ENCODE measurements around the gene FAM107A.

The FAM107A gene

GRCh38 chr3:58612830-58613229 is 35.6 kb upstream of the FAM107A start:
- peaks cover 4% of the 10 kb centered on the region for H3K4me1 ChIP-seq (ENCODE audit: control insufficient read depth, low read depth, low read length)
- no peak overlapping the region for H3K4me3 ChIP-seq (ENCODE audit: low read length)
- H3K9me3 ChIP-seq (ENCODE audit: control insufficient read depth, low read depth, low read length): no peaks in the 10 kb centered on the region
- H3K27me3 ChIP-seq (ENCODE audit: control insufficient read depth, insufficient read depth, low read length): no peaks in the 10 kb centered on the region
- H3K9ac ChIP-seq (ENCODE audit: low read length): no peak overlapping the region
- no peak overlapping the region for H3K27ac ChIP-seq (ENCODE audit: low read length)
- H3K36me3 ChIP-seq (ENCODE audit: control insufficient read depth, low read depth, low read length): no peaks in the 10 kb centered on the region

- H3K9ac ChIP-seq (ENCODE audit: low read length): no peak overlapping the region
- H3K4me3 ChIP-seq (ENCODE audit: low read length): no peak overlapping the region
- H3K4me1 ChIP-seq (ENCODE audit: control insufficient read depth, low read depth, low read length): no peaks in the 10 kb centered on the region
- no peaks in the 10 kb centered on the region for H3K9me3 ChIP-seq (ENCODE audit: control insufficient read depth, low read depth, low read length)
- no peak overlapping the region for H3K27ac ChIP-seq (ENCODE audit: low read length)
- no peaks in the 10 kb centered on the region for H3K27me3 ChIP-seq (ENCODE audit: control insufficient read depth, insufficient read depth, low read length)
- no peaks in the 10 kb centered on the region for H3K36me3 ChIP-seq (ENCODE audit: control insufficient read depth, low read depth, low read length)
Observed at GRCh38 chr3:58609990-58610389, 32.8 kb upstream of the FAM107A start.

GRCh38 chr3:58608648-58609047 is 31.5 kb upstream of the FAM107A start:
- Histone ChIP-seq H3K4me1 (ENCODE audit: control insufficient read depth, low read depth, low read length) (no peaks in the 10 kb centered on the region), H3K36me3 (ENCODE audit: control insufficient read depth, low read depth, low read length) (no peaks in the 10 kb centered on the region), H3K27me3 (ENCODE audit: control insufficient read depth, insufficient read depth, low read length) (no peaks in the 10 kb centered on the region), H3K4me3 (ENCODE audit: low read length) (no peak overlapping the region), H3K9ac (ENCODE audit: low read length) (no peak overlapping the region), H3K27ac (ENCODE audit: low read length) (no peak overlapping the region), H3K9me3 (ENCODE audit: control insufficient read depth, low read depth, low read length) (no peaks in the 10 kb centered on the region)

GRCh38 chr3:58607816-58608215 is 30.6 kb upstream of the FAM107A start:
- H3K4me1 ChIP-seq (ENCODE audit: control insufficient read depth, low read depth, low read length): no peaks in the 10 kb centered on the region
- H3K27ac ChIP-seq (ENCODE audit: low read length): no peak overlapping the region
- no peaks in the 10 kb centered on the region for H3K9me3 ChIP-seq (ENCODE audit: control insufficient read depth, low read depth, low read length)
- H3K27me3 ChIP-seq (ENCODE audit: control insufficient read depth, insufficient read depth, low read length): no peaks in the 10 kb centered on the region
- no peak overlapping the region for H3K4me3 ChIP-seq (ENCODE audit: low read length)
- H3K36me3 ChIP-seq (ENCODE audit: control insufficient read depth, low read depth, low read length): no peaks in the 10 kb centered on the region
- no peak overlapping the region for H3K9ac ChIP-seq (ENCODE audit: low read length)

GRCh38 chr3:58606693-58607092 is 29.5 kb upstream of the FAM107A start:
- no peaks in the 10 kb centered on the region for H3K27me3 ChIP-seq (ENCODE audit: control insufficient read depth, insufficient read depth, low read length)
- no peaks in the 10 kb centered on the region for H3K36me3 ChIP-seq (ENCODE audit: control insufficient read depth, low read depth, low read length)
- H3K27ac ChIP-seq (ENCODE audit: low read length): no peak overlapping the region
- H3K4me3 ChIP-seq (ENCODE audit: low read length): no peak overlapping the region
- H3K9me3 ChIP-seq (ENCODE audit: control insufficient read depth, low read depth, low read length): no peaks in the 10 kb centered on the region
- H3K9ac ChIP-seq (ENCODE audit: low read length): no peak overlapping the region
- H3K4me1 ChIP-seq (ENCODE audit: control insufficient read depth, low read depth, low read length): no peaks in the 10 kb centered on the region

- Histone ChIP-seq H3K9me3 (ENCODE audit: control insufficient read depth, low read depth, low read length) (no peaks in the 10 kb centered on the region), H3K4me1 (ENCODE audit: control insufficient read depth, low read depth, low read length) (no peaks in the 10 kb centered on the region), H3K4me3 (ENCODE audit: low read length) (no peak overlapping the region), H3K27ac (ENCODE audit: low read length) (no peak overlapping the region), H3K36me3 (ENCODE audit: control insufficient read depth, low read depth, low read length) (no peaks in the 10 kb centered on the region), H3K27me3 (ENCODE audit: control insufficient read depth, insufficient read depth, low read length) (no peaks in the 10 kb centered on the region), H3K9ac (ENCODE audit: low read length) (no peak overlapping the region)
Observed at GRCh38 chr3:58604031-58604430, 26.8 kb upstream of the FAM107A start.

GRCh38 chr3:58603606-58604005 is 26.4 kb upstream of the FAM107A start:
- Histone ChIP-seq H3K4me1 (ENCODE audit: control insufficient read depth, low read depth, low read length) (no peaks in the 10 kb centered on the region), H3K9me3 (ENCODE audit: control insufficient read depth, low read depth, low read length) (no peaks in the 10 kb centered on the region), H3K36me3 (ENCODE audit: control insufficient read depth, low read depth, low read length) (no peaks in the 10 kb centered on the region), H3K27me3 (ENCODE audit: control insufficient read depth, insufficient read depth, low read length) (no peaks in the 10 kb centered on the region), H3K9ac (ENCODE audit: low read length) (no peak overlapping the region), H3K4me3 (ENCODE audit: low read length) (no peak overlapping the region), H3K27ac (ENCODE audit: low read length) (no peak overlapping the region)

GRCh38 chr3:58597770-58598310 is 20.6 kb upstream of the FAM107A start:
- H3K36me3 ChIP-seq (ENCODE audit: control insufficient read depth, low read depth, low read length): no peaks in the 10 kb centered on the region
- H3K9me3 ChIP-seq (ENCODE audit: control insufficient read depth, low read depth, low read length): no peaks in the 10 kb centered on the region
- no peaks in the 10 kb centered on the region for H3K4me1 ChIP-seq (ENCODE audit: control insufficient read depth, low read depth, low read length)
- H3K27ac ChIP-seq (ENCODE audit: low read length): no peak overlapping the region
- no peak overlapping the region for H3K4me3 ChIP-seq (ENCODE audit: low read length)
- no peak overlapping the region for H3K9ac ChIP-seq (ENCODE audit: low read length)
- H3K27me3 ChIP-seq (ENCODE audit: control insufficient read depth, insufficient read depth, low read length): no peaks in the 10 kb centered on the region

- H3K4me1 ChIP-seq (ENCODE audit: control insufficient read depth, low read depth, low read length): no peaks in the 10 kb centered on the region
- H3K9ac ChIP-seq (ENCODE audit: low read length): no peak overlapping the region
- H3K27ac ChIP-seq (ENCODE audit: low read length): no peak overlapping the region
- no peaks in the 10 kb centered on the region for H3K36me3 ChIP-seq (ENCODE audit: control insufficient read depth, low read depth, low read length)
- H3K4me3 ChIP-seq (ENCODE audit: low read length): no peak overlapping the region
- no peaks in the 10 kb centered on the region for H3K9me3 ChIP-seq (ENCODE audit: control insufficient read depth, low read depth, low read length)
- no peaks in the 10 kb centered on the region for H3K27me3 ChIP-seq (ENCODE audit: control insufficient read depth, insufficient read depth, low read length)
Observed at GRCh38 chr3:58596834-58597518, 19.8 kb upstream of the FAM107A start.

- no peaks in the 10 kb centered on the region for H3K27me3 ChIP-seq (ENCODE audit: control insufficient read depth, insufficient read depth, low read length)
- H3K4me1 ChIP-seq (ENCODE audit: control insufficient read depth, low read depth, low read length): no peaks in the 10 kb centered on the region
- H3K9ac ChIP-seq (ENCODE audit: low read length): no peak overlapping the region
- no peak overlapping the region for H3K27ac ChIP-seq (ENCODE audit: low read length)
- no peaks in the 10 kb centered on the region for H3K9me3 ChIP-seq (ENCODE audit: control insufficient read depth, low read depth, low read length)
- no peaks in the 10 kb centered on the region for H3K36me3 ChIP-seq (ENCODE audit: control insufficient read depth, low read depth, low read length)
- no peak overlapping the region for H3K4me3 ChIP-seq (ENCODE audit: low read length)
Observed at GRCh38 chr3:58594117-58594516, 16.9 kb upstream of the FAM107A start.

GRCh38 chr3:58591517-58592510 is 14.6 kb upstream of the FAM107A start:
- H3K36me3 ChIP-seq (ENCODE audit: control insufficient read depth, low read depth, low read length): no peaks in the 10 kb centered on the region
- H3K9me3 ChIP-seq (ENCODE audit: control insufficient read depth, low read depth, low read length): no peaks in the 10 kb centered on the region
- no peak overlapping the region for H3K27ac ChIP-seq (ENCODE audit: low read length)
- H3K4me3 ChIP-seq (ENCODE audit: low read length): no peak overlapping the region
- no peak overlapping the region for H3K9ac ChIP-seq (ENCODE audit: low read length)
- peaks cover 14% of the 10 kb centered on the region for H3K27me3 ChIP-seq (ENCODE audit: control insufficient read depth, insufficient read depth, low read length)
- H3K4me1 ChIP-seq (ENCODE audit: control insufficient read depth, low read depth, low read length): no peaks in the 10 kb centered on the region

Measured in iPS-18a (cell line).